ENCODE results near the gene MESD. TPM values are rescaled to one million over a fixed set of nuclear protein-coding genes. Genes with fewer than 3 reads are reported as not detected.
"Not testable (repeated sequence)": the region's sequence is repeated elsewhere in the genome, so short reads cannot be mapped to it uniquely, and the experiment has no call there.

Gene MESD
- total RNA-seq, 1 experiment from 2014 or later, result 47.3 TPM

DNA sequence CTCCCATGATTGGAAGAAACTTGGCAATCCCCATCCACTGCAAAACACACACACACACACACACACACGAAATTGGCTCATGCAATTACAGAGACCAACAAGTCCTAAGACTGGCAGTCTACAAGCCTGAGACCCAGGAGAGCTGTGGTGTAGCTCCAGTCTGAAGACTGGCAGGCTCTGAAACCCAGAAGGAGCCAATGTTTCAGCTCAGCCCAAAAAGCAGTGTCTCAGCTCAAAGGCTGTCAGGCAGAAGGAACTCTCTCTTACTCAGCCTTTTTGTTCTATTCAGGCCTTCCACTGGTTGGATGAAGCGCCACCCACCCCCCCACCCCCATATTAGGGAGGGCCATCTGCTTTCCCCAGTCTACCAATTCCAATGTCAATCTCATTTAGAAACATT is 32.1 kb downstream of the MESD start:
- Mint-ChIP-seq H3K27ac (ENCODE audit: unreplicated experiment) (no peak overlapping the region), H3K4me3 (ENCODE audit: low read depth, unreplicated experiment) (no peak overlapping the region), H3K9me3 (ENCODE audit: low read depth, unreplicated experiment) (no peaks in the 10 kb centered on the region), H3K27me3 (ENCODE audit: unreplicated experiment) (no peaks in the 10 kb centered on the region), H3K36me3 (ENCODE audit: insufficient read depth, unreplicated experiment) (peaks cover 21% of the 10 kb centered on the region), H3K4me1 (ENCODE audit: low read depth, unreplicated experiment) (peaks cover 33% of the 10 kb centered on the region)
- no peak for DNase-seq
- intact Hi-C loops (cut with micrococcal nuclease; ENCODE audit: unreplicated experiment), result loop anchor here (2.0 kb wide), 1 partner anchor 161 kb away; no protein-coding TSS in a partner anchor
- CTCF ChIA-PET, result interaction anchor here (0.7 to 1.7 kb wide), 3 partner anchors 30 to 361 kb away, joined by 3 to 5 read pairs (median 5); no protein-coding TSS in a partner anchor
- no TSS peak for BruUV-seq (replicated peaks)
- TF ChIP-seq, protein P1, sequence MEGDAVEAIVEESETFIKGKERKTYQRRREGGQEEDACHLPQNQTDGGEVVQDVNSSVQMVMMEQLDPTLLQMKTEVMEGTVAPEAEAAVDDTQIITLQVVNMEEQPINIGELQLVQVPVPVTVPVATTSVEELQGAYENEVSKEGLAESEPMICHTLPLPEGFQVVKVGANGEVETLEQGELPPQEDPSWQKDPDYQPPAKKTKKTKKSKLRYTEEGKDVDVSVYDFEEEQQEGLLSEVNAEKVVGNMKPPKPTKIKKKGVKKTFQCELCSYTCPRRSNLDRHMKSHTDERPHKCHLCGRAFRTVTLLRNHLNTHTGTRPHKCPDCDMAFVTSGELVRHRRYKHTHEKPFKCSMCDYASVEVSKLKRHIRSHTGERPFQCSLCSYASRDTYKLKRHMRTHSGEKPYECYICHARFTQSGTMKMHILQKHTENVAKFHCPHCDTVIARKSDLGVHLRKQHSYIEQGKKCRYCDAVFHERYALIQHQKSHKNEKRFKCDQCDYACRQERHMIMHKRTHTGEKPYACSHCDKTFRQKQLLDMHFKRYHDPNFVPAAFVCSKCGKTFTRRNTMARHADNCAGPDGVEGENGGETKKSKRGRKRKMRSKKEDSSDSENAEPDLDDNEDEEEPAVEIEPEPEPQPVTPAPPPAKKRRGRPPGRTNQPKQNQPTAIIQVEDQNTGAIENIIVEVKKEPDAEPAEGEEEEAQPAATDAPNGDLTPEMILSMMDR (IDR thresholded peaks at IDR 0.05; ENCODE audit: unreplicated experiment), result no peak

GRCh38 chr15:80955571-80956452 is 33.8 kb downstream of the MESD start:
- peak; percentile 83 for DNase-seq
- H3K4me1 Mint-ChIP-seq (ENCODE audit: low read depth, unreplicated experiment), result peaks cover 33% of the 10 kb centered on the region
- CTCF ChIA-PET, result interaction anchor here (0.7 kb wide), 3 partner anchors 176 to 1270 kb away, joined by 4 to 6 read pairs (median 4); no protein-coding TSS in a partner anchor
- not testable (repeated sequence) for BruUV-seq (replicated peaks); H3K27me3 Mint-ChIP-seq (ENCODE audit: unreplicated experiment); H3K9me3 Mint-ChIP-seq (ENCODE audit: low read depth, unreplicated experiment)
- H3K4me3 Mint-ChIP-seq (ENCODE audit: low read depth, unreplicated experiment), result peak overlapping the region; percentile 55
- peaks cover 21% of the 10 kb centered on the region for H3K36me3 Mint-ChIP-seq (ENCODE audit: insufficient read depth, unreplicated experiment)
- peak overlapping the region; percentile 91 for H3K27ac Mint-ChIP-seq (ENCODE audit: unreplicated experiment)
- intact Hi-C loops (cut with micrococcal nuclease; ENCODE audit: unreplicated experiment), result loop anchor here (2.0 kb wide), 1 partner anchor 159 kb away; no protein-coding TSS in a partner anchor

DNA sequence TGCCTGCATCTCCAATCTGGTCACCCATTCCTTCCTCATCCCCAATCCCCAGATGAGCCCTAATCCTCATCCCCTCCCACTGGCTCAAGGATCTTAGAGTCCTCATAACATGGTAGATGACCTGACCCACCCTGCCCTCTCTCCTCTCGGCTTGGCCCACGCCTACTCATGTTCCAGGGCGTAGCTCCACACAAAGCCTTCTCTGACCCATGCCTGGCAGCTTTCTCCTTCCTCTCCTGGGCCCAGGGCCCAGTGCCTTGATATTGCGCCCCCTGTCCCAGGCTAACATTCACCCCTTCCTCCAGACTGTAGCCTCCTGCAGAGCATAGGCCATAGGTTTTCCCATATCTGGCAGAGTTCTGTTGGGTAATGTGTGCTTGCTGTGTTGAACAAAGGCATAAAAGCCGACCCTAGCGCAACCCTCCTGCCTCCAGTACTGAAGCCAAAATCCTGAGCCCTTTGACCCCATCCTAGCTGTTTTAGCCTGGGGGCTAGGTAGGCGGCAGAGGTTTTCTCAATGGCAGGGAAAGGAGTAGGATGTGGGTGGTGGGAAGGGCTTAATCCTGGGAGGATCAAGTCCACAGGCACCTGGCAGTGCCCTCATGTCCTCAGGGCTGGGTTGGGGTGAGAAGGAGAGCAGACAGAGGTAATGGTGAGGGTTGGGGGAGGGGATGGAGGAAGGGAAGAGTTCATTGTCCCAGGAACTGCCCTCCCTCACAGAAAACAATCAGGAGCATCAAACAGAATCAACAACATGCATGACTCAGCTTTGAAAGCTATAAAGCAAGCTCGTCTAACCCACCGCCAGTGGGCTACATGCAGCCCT is 35.5 kb downstream of the MESD start:
- no TSS peak for BruUV-seq (replicated peaks)
- no peak overlapping the region for H3K4me3 Mint-ChIP-seq (ENCODE audit: low read depth, unreplicated experiment)
- no peaks in the 10 kb centered on the region for H3K9me3 Mint-ChIP-seq (ENCODE audit: low read depth, unreplicated experiment)
- no peak overlapping the region for H3K27ac Mint-ChIP-seq (ENCODE audit: unreplicated experiment)
- CTCF ChIA-PET, result no interaction called here
- H3K4me1 Mint-ChIP-seq (ENCODE audit: low read depth, unreplicated experiment), result peaks cover 33% of the 10 kb centered on the region
- intact Hi-C loops (cut with micrococcal nuclease; ENCODE audit: unreplicated experiment), result no loop called here
- DNase-seq, result no peak
- TF ChIP-seq, protein P1 (IDR thresholded peaks at IDR 0.05; ENCODE audit: unreplicated experiment), result no peak
- no peaks in the 10 kb centered on the region for H3K27me3 Mint-ChIP-seq (ENCODE audit: unreplicated experiment)
- H3K36me3 Mint-ChIP-seq (ENCODE audit: insufficient read depth, unreplicated experiment), result peaks cover 21% of the 10 kb centered on the region

DNA sequence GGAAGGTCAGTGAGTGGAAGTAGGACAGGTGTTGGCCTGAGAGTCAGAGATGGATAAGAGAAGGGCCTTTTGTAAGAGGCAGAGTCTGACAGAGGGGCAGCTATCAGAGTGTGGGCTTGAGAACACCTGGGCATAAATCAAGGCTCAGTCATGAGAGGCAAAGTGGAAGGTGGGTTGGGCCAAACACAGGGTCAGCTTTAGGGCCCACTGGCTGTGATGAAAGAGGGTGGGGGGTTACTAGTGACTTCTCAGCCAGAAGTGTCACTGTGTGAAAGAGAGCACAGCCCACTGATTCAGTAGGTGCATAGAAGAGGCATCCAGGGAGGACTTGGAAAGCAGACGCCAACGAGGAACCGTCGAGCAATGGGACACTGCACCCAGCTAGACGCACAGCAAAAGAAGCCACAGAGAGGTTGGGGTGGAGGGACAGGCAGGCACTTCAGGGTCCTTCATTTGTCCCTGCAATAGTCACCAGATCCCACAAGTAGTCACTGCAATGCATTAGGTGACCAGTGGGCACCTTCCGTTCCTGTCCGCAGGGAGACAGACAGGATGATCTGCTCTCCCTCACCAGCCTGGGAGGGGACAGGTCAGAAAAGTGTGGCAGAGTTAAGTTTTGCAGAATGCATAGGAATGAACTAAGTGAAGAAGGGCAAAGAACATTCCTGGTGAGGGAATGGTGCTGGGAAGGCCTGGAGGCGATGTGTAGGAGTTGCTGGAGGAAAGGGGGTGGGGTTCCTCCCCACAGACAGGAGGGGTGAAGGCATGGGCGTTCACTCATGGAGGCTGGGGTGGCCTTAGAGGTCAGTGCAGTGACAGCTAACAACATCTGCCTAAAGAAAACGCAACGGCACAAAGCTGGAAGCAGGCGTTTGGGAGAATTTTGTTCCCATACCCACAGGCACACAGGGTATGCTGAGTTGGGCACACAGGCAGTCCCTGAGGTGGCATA is 36.3 kb downstream of the MESD start:
- Mint-ChIP-seq H3K4me1 (ENCODE audit: low read depth, unreplicated experiment) (peaks cover 33% of the 10 kb centered on the region), H3K9me3 (ENCODE audit: low read depth, unreplicated experiment) (no peaks in the 10 kb centered on the region), H3K27ac (ENCODE audit: unreplicated experiment) (peak overlapping the region; percentile 6), H3K36me3 (ENCODE audit: insufficient read depth, unreplicated experiment) (peaks cover 21% of the 10 kb centered on the region), H3K4me3 (ENCODE audit: low read depth, unreplicated experiment) (no peak overlapping the region), H3K27me3 (ENCODE audit: unreplicated experiment) (no peaks in the 10 kb centered on the region)
- CTCF ChIA-PET, result interaction anchor here (0.5 to 0.6 kb wide), 2 partner anchors 39 to 47 kb away, joined by 4 read pairs; partner anchors contain the start of gene TLNRD1
- no peak for DNase-seq
- intact Hi-C loops (cut with micrococcal nuclease; ENCODE audit: unreplicated experiment), result no loop called here
- BruUV-seq (replicated peaks), result no TSS peak
- TF ChIP-seq, protein P1 (IDR thresholded peaks at IDR 0.05; ENCODE audit: unreplicated experiment), result no peak

Measured in Calu3 (cell line).